Measurements from ENCODE around the gene ASCC3.
A peak's percentile ranks its signal among the peaks of the same experiment; 100 is the strongest.

The ASCC3 gene, protein sequence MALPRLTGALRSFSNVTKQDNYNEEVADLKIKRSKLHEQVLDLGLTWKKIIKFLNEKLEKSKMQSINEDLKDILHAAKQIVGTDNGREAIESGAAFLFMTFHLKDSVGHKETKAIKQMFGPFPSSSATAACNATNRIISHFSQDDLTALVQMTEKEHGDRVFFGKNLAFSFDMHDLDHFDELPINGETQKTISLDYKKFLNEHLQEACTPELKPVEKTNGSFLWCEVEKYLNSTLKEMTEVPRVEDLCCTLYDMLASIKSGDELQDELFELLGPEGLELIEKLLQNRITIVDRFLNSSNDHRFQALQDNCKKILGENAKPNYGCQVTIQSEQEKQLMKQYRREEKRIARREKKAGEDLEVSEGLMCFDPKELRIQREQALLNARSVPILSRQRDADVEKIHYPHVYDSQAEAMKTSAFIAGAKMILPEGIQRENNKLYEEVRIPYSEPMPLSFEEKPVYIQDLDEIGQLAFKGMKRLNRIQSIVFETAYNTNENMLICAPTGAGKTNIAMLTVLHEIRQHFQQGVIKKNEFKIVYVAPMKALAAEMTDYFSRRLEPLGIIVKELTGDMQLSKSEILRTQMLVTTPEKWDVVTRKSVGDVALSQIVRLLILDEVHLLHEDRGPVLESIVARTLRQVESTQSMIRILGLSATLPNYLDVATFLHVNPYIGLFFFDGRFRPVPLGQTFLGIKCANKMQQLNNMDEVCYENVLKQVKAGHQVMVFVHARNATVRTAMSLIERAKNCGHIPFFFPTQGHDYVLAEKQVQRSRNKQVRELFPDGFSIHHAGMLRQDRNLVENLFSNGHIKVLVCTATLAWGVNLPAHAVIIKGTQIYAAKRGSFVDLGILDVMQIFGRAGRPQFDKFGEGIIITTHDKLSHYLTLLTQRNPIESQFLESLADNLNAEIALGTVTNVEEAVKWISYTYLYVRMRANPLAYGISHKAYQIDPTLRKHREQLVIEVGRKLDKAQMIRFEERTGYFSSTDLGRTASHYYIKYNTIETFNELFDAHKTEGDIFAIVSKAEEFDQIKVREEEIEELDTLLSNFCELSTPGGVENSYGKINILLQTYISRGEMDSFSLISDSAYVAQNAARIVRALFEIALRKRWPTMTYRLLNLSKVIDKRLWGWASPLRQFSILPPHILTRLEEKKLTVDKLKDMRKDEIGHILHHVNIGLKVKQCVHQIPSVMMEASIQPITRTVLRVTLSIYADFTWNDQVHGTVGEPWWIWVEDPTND (N-terminal part only)

DNA sequence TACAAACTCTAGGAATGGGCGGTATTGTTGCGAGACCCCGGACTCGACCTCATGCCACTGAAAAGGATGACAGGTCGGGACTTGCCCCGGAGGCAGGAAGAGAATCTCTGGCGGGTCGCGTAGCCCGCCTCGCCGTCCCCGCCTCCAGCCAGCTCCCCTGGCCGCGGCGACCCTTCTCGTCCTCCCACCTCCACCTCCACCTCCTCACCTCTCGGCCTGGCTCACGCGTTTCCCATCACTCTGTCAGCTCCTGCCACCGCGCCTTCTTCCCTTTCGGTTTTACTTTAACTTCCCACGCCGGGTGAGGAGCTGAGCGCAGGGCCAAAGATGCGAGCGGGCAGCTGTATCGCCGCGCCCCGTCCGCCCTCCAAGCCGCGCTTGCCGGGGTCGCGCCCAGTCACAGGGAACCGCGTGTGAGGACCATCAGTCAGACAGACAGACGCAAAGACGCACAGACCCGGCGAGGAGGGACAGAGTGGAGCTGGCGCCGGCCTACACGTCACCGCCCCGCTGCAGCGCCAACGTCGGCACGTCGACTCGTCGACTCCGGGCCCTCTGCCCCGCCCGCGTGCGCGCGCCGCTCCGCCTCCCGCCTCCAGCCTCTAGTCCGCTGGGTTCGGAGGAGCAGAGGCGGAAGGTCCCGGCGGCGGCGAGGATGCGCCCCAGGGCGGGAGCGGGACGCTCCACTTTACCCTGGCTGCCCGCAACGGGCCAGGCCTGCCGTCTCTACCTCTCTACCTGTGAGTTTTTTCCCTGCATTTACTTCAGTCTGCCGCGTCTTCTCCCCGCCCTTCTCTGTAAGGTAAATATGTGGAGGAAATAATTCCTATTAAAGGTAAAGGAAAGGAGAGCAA lies at the start of gene ASCC3:
ASCC3 (minus strand) TSS at position 477 of the 854 bp plus-strand sequence. CDS start 13,332 bp downstream, outside the sequence.
- peak within 1 kb of the TSS; percentile 65 for H3K27ac ChIP-seq
- peaks cover 10 to 15% of the 10 kb centered on the region in 2 experiments for H3K4me1 ChIP-seq (ENCODE audit: control insufficient read depth in 1 of 2, insufficient read depth in 1 of 2, low read depth in 1 of 2, low read length in 1 of 2)
- TF ChIP-seq, protein P1, sequence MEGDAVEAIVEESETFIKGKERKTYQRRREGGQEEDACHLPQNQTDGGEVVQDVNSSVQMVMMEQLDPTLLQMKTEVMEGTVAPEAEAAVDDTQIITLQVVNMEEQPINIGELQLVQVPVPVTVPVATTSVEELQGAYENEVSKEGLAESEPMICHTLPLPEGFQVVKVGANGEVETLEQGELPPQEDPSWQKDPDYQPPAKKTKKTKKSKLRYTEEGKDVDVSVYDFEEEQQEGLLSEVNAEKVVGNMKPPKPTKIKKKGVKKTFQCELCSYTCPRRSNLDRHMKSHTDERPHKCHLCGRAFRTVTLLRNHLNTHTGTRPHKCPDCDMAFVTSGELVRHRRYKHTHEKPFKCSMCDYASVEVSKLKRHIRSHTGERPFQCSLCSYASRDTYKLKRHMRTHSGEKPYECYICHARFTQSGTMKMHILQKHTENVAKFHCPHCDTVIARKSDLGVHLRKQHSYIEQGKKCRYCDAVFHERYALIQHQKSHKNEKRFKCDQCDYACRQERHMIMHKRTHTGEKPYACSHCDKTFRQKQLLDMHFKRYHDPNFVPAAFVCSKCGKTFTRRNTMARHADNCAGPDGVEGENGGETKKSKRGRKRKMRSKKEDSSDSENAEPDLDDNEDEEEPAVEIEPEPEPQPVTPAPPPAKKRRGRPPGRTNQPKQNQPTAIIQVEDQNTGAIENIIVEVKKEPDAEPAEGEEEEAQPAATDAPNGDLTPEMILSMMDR (IDR thresholded peaks at IDR 0.05), result no peak
- no peaks in the 10 kb centered on the region for H3K27me3 ChIP-seq
- no peaks in the 10 kb centered on the region for H3K9me3 ChIP-seq
- H3K36me3 ChIP-seq, result no peaks in the 10 kb centered on the region
- H3K4me3 ChIP-seq (ENCODE audit: low read depth in 1 of 2, low read length in 1 of 2), result peak within 1 kb of the TSS; percentile 73 to 74

DNA sequence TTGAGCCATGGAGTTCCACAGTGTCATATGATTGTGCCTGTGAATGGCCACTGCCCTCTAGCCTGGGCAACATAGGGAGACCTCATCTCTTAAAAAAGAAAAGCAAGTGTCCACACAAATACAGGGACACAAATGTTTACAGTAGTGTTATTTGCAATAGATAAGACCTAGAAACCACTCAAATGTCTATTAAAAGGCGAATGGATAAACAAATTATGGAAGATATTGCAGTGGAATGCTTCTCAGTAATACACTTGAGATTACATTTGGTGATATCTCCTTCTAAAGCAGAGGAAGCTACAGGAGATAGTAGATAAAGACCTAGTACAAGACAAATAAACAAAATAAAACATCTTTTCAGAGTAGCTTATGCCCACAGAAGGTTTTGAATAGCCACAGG lies 44.6 kb upstream of the ASCC3 start:
- Histone ChIP-seq H3K27me3 (no peaks in the 10 kb centered on the region), H3K36me3 (no peaks in the 10 kb centered on the region)

DNA sequence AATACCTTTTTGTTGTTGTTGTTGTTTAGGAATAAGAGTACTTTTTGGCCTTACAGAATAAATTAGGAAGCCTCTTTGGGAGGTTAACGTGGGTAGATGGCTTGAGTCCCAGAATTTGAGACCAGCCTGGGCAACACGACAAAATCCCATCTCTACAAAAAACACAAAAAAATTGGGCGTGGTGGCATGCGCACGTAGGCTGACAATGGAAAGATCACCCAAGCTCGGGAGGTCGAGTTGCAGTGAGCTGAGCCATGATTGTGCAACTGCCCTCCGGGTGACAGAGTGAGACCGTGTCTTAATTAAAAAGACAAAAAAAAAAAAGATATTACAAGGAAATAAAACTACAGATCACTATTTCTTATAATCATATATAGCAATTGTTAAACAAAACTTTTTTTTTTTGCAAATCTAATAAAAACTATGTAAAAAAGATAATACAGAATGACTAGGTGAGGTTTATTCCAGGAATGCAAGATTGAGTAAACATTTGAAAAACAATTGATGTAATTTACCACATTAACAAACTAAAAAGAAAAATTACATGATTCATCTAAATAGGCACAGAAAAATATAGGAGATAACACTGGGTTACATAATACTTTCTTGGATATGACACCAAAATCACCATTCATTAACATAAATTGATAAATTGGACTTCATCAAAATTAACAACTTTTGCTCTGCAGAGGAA lies 43.6 kb upstream of the ASCC3 start:
- Histone ChIP-seq H3K9me3 (no peaks in the 10 kb centered on the region), H3K4me1 (ENCODE audit: control insufficient read depth in 1 of 2, insufficient read depth in 1 of 2, low read depth in 1 of 2, low read length in 1 of 2) (no peaks in the 10 kb centered on the region), H3K4me3 (ENCODE audit: low read depth in 1 of 2, low read length in 1 of 2) (no peak overlapping the region), H3K36me3 (no peaks in the 10 kb centered on the region), H3K27me3 (no peaks in the 10 kb centered on the region), H3K27ac (no peak overlapping the region)
- TF ChIP-seq, protein P1 (IDR thresholded peaks at IDR 0.05), result no peak

More for the DNA sequence above, 44.6 kb upstream of the ASCC3 start:
- Histone ChIP-seq H3K27ac (no peak overlapping the region), H3K9me3 (no peaks in the 10 kb centered on the region), H3K4me1 (ENCODE audit: control insufficient read depth in 1 of 2, insufficient read depth in 1 of 2, low read depth in 1 of 2, low read length in 1 of 2) (no peaks in the 10 kb centered on the region), H3K4me3 (ENCODE audit: low read depth in 1 of 2, low read length in 1 of 2) (no peak overlapping the region)
- TF ChIP-seq, protein P1 (IDR thresholded peaks at IDR 0.05), result no peak

DNA sequence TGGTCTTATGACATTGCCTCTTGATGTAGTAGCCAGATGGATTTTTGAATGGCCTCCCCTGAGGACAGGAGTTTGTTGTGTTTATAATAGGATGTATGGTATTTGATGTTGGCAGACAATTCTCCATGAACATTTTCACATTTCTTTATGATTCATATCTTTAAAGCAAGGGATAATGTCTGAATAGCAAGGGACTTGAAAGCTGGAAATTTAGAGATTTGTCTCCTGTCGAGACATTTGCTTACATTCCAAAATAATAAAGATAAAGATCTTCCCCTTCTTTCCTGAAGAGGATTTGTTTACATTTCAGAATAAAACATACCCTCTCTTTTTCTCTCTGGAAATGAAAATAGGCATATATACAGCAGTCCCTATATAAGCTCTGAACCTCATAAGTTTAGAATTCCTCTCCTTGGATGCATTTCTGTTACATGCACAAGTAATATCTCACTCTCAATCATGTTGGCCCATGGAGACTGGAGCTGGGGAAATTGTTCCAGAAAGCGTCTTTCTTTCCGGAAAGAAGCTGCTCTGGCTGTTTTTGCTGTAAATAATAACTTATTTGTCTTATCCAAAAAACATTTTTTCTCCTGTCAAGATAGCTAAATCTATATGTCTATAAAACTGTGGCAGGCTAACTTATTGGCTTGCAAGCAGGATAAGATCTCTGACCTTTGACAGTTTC lies 42.5 kb upstream of the ASCC3 start:
- TF ChIP-seq, protein P1 (IDR thresholded peaks at IDR 0.05), result no peak
- H3K27me3 ChIP-seq, result no peaks in the 10 kb centered on the region
- no peaks in the 10 kb centered on the region for H3K4me1 ChIP-seq (ENCODE audit: control insufficient read depth in 1 of 2, insufficient read depth in 1 of 2, low read depth in 1 of 2, low read length in 1 of 2)
- no peak overlapping the region for H3K4me3 ChIP-seq (ENCODE audit: low read depth in 1 of 2, low read length in 1 of 2)
- H3K36me3 ChIP-seq, result no peaks in the 10 kb centered on the region
- H3K27ac ChIP-seq, result no peak overlapping the region
- no peaks in the 10 kb centered on the region for H3K9me3 ChIP-seq
